Activated CD8-positive, alpha-beta memory T cell treated with anti-CD3 and anti-CD28 coated beads, Interleukin-2, amount 10 ng/mL, durations not matched to agents 7 days and 5 days (primary cell): ENCODE measurements around the gene ZNF213. TPM values are rescaled to one million over a fixed set of nuclear protein-coding genes. Genes with fewer than 3 reads are reported as not detected.

Experiments used
- ATAC-seq: fragments of 150-1000 bp; cut with Tn5 transposase; one replicate; pipeline ENCODE4 v1.10.0; 2021; ENCODE audit warnings: moderate library complexity
- CTCF ChIA-PET: fragments of 350-600 bp; sonication (Branson Sonifier 250); formaldehyde crosslinking; loops from one replicate; lab custom pipeline; 2021; ENCODE audit warnings: antibody characterized with exemption; lab: Charles Lee
- DNase-seq: peaks from one replicate; pipeline ENCODE4 v3.0.0-alpha.2; 2020
- H3K27ac Mint-ChIP-seq: one replicate; pipeline ENCODE4 v1.8.0; 2021; ENCODE audit warnings: mild to moderate bottlenecking, mixed read lengths
- H3K27me3 Mint-ChIP-seq: one replicate; pipeline ENCODE4 v1.8.0; 2021; ENCODE audit warnings: mixed read lengths
- H3K36me3 Mint-ChIP-seq: one replicate; pipeline ENCODE4 v1.8.0; 2021; ENCODE audit warnings: mild to moderate bottlenecking, mixed read lengths
- H3K4me1 Mint-ChIP-seq: one replicate; pipeline ENCODE4 v1.8.0; 2021; ENCODE audit warnings: mixed read lengths
- H3K4me3 Mint-ChIP-seq: one replicate; pipeline ENCODE4 v1.8.0; 2021; ENCODE audit warnings: mild to moderate bottlenecking, moderate library complexity, mixed read lengths
- H3K9me3 Mint-ChIP-seq: one replicate; pipeline ENCODE4 v1.8.0; 2022; ENCODE audit warnings: low read depth, mixed read lengths
- total RNA-seq, 2 experiments: library from RNA; stranded (reverse); gene quantifications; one replicate each; pipeline ENCODE4 v1.2.3, GENCODE V29; 2021

Gene ZNF213
- total RNA-seq, 2 experiments from 2014 or later, result 10.6 to 12.3 TPM

DNA sequence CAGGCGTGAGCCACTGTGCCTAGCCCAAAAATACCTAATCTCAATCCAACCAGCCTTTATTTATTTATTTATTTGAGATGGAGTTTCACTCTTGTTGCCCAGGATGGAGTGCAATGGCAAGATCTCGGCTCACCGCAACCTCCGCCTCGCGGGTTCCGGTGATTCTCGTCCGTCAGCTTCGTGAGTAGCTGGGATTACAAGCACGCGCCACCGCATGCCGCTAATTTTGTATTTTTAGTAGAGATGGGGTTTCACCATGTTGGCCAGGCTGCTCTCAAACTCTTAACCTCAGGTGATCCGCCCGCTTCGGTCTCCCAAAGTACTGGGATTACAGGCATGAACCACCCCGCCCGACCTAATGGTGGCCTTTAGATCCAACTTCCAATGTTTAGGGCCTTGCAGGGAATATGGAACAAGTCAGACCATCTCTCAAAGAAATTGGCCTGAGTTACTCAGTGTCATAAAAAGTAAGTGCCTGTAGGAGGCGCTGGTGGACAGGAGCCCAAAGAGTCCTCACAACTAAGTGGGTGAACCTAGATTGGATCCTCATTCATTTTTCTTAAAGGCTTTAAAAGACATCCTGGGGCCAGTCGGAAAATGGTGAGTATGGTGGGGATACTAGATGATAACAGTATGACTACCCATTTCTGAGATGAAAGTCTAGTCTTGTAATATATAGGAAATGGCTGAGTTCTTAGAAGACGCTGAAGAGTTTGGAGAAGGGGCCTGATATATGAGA is 40.4 kb upstream of the ZNF213 start:
- H3K4me3 Mint-ChIP-seq, result no peak overlapping the region
- CTCF ChIA-PET, result interaction anchor here (0.7 to 21.7 kb wide), 9 partner anchors 10 to 74 kb away, joined by 3 to 400 read pairs (median 8); partner anchors contain the start of genes TNFRSF12A and ZNF213
- ATAC-seq (peak; percentile 26), DNase-seq (peak; percentile 73)
- peaks cover 46% of the 10 kb centered on the region for H3K4me1 Mint-ChIP-seq
- peak overlapping the region; percentile 69 for H3K27ac Mint-ChIP-seq
- H3K36me3 Mint-ChIP-seq, result no peaks in the 10 kb centered on the region
- no peaks in the 10 kb centered on the region for H3K9me3 Mint-ChIP-seq
- no peaks in the 10 kb centered on the region for H3K27me3 Mint-ChIP-seq

DNA sequence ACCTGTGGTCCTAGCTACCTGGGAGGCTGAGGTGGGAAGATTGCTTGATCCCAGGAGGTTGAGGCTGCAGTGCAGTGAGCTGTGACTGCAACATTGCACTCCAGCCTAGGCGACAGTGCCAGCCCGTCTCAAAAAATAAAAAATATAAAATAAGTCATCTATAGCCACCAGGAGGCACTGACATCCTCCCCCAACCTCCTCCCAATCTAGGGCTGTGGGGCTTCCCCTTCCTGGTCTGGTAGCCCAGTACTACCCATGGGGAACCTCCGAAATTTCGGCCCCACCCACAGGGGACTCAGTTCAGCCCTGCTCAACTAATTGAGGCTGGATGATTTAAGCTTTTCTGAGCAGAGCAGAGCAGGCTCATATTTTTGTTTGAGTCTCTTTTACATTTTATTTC is 39.0 kb upstream of the ZNF213 start:
- Mint-ChIP-seq H3K4me1 (peaks cover 54% of the 10 kb centered on the region), H3K36me3 (no peaks in the 10 kb centered on the region), H3K9me3 (no peaks in the 10 kb centered on the region), H3K4me3 (no peak overlapping the region), H3K27me3 (no peaks in the 10 kb centered on the region), H3K27ac (peak overlapping the region; percentile 65)
- DNase-seq (peak; percentile 89), ATAC-seq (peak; percentile 72)
- CTCF ChIA-PET, result interaction anchor here (0.6 to 21.7 kb wide), 17 partner anchors 8 to 75 kb away, joined by 3 to 400 read pairs (median 5); partner anchors contain the start of genes IL32 and ZNF213

DNA sequence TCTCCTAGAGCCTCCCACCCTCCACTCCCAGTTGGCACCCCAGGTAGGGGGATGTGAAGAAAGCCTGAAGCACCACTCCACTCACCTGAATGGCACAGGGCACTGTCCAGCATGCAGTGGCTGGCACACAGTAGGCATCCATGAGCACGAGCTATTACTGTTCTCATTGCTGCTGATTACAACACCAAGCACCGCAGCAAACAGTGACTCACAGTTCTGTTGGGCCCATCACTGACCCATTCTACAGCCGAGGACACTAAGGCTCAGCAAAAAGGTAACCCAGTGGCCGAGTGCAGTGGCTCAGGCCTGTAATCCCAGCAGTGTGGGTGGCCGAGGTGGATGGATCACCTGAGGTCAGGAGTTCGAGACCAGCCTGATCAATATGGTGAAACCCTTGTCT is 38.5 kb upstream of the ZNF213 start:
- Mint-ChIP-seq H3K4me1 (peaks cover 54% of the 10 kb centered on the region), H3K36me3 (no peaks in the 10 kb centered on the region), H3K27ac (no peak overlapping the region), H3K9me3 (no peaks in the 10 kb centered on the region), H3K27me3 (no peaks in the 10 kb centered on the region), H3K4me3 (no peak overlapping the region)
- CTCF ChIA-PET, result interaction anchor here (0.8 to 21.7 kb wide), 12 partner anchors 9 to 74 kb away, joined by 3 to 400 read pairs (median 6); partner anchors contain the start of gene ZNF213
- ATAC-seq (no peak), DNase-seq (no peak)

DNA sequence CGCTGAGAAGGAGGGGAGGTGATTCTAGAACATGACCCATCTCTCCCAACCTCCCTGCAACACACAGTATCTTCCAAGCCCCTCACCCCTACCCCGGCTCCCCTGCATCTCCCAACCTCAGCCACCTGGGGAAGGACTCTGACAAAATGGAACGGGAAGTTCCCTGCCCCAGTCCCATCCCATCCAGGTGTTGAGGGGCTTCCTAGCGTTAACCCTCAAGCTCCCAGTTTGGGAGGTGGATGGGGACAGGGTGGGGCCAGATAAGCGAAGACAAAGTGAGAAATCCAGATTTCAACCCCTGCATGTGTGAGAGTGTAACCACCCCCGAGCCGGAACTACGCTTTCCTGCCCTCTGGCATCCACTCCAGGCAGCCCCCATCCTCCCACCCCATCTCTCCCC is 37.6 kb upstream of the ZNF213 start:
- Mint-ChIP-seq H3K4me3 (no peak overlapping the region), H3K4me1 (peaks cover 59% of the 10 kb centered on the region), H3K27me3 (no peaks in the 10 kb centered on the region), H3K9me3 (no peaks in the 10 kb centered on the region), H3K27ac (no peak overlapping the region), H3K36me3 (no peaks in the 10 kb centered on the region)
- CTCF ChIA-PET, result interaction anchor here (0.7 to 21.7 kb wide), 9 partner anchors 9 to 67 kb away, joined by 3 to 400 read pairs (median 22); partner anchors contain the start of gene ZNF213
- DNase-seq (no peak), ATAC-seq (no peak)

DNA sequence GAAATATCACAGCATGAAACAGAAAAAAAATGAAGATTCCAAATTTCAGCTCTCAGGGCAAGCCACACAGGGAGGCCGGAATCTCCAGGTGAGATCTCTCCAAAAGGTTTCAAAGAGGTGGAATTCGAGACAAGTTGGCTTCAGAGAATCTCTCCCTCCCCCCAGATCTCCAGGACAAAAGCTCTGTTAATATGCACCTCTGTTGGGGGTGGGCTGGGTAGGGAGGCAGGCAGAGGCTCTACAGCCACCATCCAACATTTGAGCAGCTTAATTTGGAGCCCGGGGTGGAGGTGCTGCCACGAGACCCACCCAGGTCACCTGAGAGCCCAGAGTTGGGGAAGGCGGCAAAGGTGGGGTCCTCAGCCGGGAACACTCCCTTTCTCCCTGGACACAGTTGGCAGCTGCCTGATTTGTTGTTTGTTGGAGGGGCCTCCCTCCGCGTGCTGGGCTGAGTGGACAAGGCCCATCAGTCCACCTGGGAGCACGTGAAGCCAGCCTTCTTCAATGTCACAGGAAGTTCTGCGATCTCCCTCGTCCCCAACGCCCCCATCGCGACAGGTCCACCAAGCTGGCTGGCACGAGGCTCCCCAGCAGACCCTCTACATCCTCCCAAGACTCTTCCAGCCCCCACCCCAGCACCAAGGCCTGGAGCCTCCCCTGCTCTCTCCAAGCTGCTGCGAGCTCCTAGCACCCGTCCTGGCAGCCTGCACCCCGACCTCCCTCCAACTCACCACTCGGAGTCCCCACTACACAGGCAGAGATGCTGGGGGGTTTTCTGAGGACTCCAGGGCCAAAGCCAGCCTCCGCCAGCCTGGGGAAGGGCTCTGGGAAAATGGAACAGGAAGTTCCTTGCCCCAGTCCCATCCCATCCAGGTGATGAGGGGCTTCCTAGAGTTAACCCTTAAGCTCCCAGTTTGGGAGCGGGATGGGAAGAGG is 36.1 kb upstream of the ZNF213 start, which contains the start of gene ZSCAN10:
Gene ZSCAN10, minus strand, starts transcription at position 836 of the 936 bp plus-strand sequence. CDS start 6,357 bp downstream, outside the sequence.
- Mint-ChIP-seq H3K36me3 (no peaks in the 10 kb centered on the region), H3K4me3 (peak within 1 kb of the TSS; percentile 74), H3K27ac (peak within 1 kb of the TSS; percentile 80), H3K27me3 (no peaks in the 10 kb centered on the region), H3K4me1 (peaks cover 60% of the 10 kb centered on the region), H3K9me3 (no peaks in the 10 kb centered on the region)
- ATAC-seq, result no peak
- CTCF ChIA-PET, result interaction anchor here (0.8 to 21.7 kb wide), 11 partner anchors 11 to 69 kb away, joined by 3 to 400 read pairs (median 6); partner anchors contain the start of genes IL32 and ZNF213
- DNase-seq, result no peak

DNA sequence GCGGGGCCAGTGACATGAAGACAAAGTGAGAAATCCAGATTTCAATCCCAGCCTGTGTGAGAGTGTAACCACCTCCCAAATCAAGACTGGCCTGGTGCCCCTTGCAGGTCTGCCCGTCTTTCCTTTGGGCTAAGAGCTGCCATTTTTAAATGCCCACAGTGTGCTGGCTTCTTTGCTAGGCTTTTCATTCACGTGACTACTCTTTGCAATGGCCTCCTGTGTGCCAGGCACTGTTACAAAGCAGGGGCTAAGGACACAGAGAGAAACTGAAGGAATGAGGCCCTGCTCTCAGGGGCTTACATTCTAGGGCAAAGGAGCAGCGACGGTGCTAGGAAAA is 35.5 kb upstream of the ZNF213 start:
- Mint-ChIP-seq H3K27me3 (no peaks in the 10 kb centered on the region), H3K4me1 (peaks cover 57% of the 10 kb centered on the region), H3K36me3 (no peaks in the 10 kb centered on the region), H3K4me3 (no peak overlapping the region), H3K27ac (no peak overlapping the region), H3K9me3 (no peaks in the 10 kb centered on the region)
- no peak for DNase-seq
- CTCF ChIA-PET, result interaction anchor here (0.8 to 21.7 kb wide), 7 partner anchors 12 to 69 kb away, joined by 3 to 400 read pairs (median 18); partner anchors contain the start of genes IL32 and ZNF213
- ATAC-seq, result no peak

DNA sequence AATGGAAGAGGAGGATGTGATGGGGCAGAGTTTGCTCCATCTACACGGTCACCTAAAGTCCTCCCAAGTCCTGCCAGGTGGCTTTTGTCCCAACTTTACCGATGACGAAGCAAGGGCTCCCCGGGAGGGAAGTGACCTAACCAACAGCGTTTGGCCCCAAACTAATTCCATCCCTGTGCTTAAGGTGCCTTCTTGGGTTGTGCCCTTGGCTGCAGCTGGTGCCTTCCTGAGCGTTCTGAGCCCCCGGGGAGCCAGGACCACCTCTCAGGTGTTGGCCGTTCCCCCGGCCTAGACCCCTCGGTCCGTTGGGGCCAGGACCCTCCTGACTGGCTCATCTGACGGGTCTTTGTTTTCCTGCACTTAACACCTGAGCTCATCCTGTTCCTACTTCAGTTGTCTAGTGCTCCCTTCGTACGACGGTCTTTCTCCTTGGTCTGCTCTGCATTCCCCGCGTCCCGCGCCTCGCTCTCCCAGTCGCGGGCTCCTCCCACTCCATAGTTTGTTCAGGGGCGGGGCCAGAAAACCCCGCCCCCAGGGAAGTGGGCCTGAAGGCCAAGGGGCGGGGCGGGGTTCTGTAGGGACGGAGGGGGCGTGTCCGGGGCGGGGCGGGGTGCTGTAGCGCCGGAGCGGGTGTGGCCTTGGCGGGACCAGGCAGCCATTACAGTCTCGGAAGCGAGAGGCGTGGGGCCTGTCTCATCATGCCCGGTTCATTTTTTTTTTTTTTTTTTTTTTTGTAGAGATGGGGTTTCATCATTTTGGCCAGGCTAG is 34.9 kb upstream of the ZNF213 start:
- Mint-ChIP-seq H3K9me3 (no peaks in the 10 kb centered on the region), H3K4me1 (peaks cover 51% of the 10 kb centered on the region), H3K4me3 (peak overlapping the region; percentile 74), H3K27me3 (no peaks in the 10 kb centered on the region), H3K27ac (peak overlapping the region; percentile 80), H3K36me3 (no peaks in the 10 kb centered on the region)
- DNase-seq (peak; percentile 97), ATAC-seq (peak; percentile 93)
- CTCF ChIA-PET, result interaction anchor here (0.8 to 21.7 kb wide), 9 partner anchors 7 to 70 kb away, joined by 3 to 400 read pairs (median 18); partner anchors contain the start of genes IL32 and ZNF213

DNA sequence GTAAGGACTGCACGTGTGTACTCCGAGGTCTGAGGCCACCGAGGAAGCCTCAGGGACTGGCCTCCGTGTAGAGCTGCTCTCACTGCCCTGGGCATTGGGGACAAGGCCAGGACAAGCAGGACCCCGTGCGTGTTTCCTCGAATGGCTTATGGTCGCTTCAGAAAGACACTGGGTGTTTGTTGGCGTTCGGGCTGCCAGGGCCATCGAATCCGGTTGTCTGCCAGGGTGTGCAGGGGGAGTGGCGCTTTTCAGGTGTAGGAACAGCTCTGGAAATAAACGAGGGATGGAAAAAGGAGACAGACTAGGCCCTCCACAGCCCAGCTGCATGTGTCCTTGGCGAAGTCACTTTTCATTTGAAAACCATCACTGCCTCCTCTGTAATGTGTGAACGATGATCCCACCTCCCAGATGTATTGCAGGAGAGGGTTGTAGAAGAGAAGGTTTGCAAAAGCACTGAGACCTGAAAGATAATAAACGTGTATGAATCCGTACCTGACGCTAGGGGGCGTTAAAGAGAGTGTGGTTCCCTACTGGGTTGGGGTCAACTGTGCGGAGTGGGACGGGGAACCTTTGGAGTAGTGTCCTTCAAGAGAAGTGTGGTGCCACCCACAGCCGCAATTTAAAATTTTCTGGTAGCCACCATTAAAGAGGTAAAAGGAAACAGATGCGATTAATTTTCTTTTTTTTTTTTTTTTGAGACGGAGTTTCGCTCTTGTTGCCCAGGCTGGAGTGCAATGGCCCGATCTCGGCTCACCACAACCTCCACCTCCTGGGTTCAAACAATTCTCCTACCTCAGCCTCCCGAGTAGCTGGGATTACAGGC is 33.6 kb upstream of the ZNF213 start:
- Mint-ChIP-seq H3K27me3 (no peaks in the 10 kb centered on the region), H3K9me3 (no peaks in the 10 kb centered on the region), H3K36me3 (no peaks in the 10 kb centered on the region), H3K4me3 (peak overlapping the region; percentile 50), H3K4me1 (peaks cover 48% of the 10 kb centered on the region), H3K27ac (peak overlapping the region; percentile 79)
- no peak for ATAC-seq
- CTCF ChIA-PET, result interaction anchor here (0.6 to 21.7 kb wide), 17 partner anchors 8 to 71 kb away, joined by 3 to 400 read pairs (median 4); partner anchors contain the start of genes IL32 and ZNF213
- peak; percentile 64 for DNase-seq

DNA sequence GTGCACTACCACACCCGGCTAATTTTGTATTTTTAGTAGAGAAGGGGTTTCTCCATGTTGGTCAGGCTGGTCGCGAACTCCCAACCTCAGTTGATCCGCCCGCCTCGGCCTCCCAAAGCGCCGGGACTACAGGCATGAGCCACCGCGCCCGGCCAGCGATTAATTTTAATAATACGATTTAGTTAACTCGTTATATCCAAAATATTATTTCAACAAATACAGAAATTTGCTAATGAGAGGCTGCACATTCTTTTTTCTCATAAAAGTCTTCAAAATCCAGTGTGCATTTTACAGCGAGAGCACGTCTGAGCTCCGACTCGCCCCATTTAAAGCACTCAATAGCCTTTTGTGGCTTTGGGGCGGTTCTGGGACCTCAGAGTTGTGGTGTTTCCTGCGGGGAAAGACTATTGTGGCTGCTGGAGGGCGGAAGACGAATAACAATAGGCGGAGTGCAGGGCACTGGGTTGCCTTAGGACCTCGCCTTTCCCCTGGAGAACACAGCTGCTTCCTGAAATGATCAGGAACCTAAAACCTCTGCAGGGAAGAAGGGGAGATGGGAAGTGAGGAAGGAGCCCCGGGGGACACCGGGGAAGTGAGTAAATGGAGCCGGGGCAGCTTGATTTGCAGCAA is 32.9 kb upstream of the ZNF213 start:
- CTCF ChIA-PET, result interaction anchor here (0.9 to 21.7 kb wide), 12 partner anchors 9 to 64 kb away, joined by 3 to 400 read pairs (median 6); partner anchors contain the start of genes IL32 and ZNF213
- ATAC-seq, result no peak
- no peak for DNase-seq
- H3K4me1 Mint-ChIP-seq, result peaks cover 44% of the 10 kb centered on the region
- no peaks in the 10 kb centered on the region for H3K9me3 Mint-ChIP-seq
- H3K27me3 Mint-ChIP-seq, result no peaks in the 10 kb centered on the region
- H3K4me3 Mint-ChIP-seq, result peak overlapping the region; percentile 6
- H3K27ac Mint-ChIP-seq, result peak overlapping the region; percentile 32
- H3K36me3 Mint-ChIP-seq, result no peaks in the 10 kb centered on the region

DNA sequence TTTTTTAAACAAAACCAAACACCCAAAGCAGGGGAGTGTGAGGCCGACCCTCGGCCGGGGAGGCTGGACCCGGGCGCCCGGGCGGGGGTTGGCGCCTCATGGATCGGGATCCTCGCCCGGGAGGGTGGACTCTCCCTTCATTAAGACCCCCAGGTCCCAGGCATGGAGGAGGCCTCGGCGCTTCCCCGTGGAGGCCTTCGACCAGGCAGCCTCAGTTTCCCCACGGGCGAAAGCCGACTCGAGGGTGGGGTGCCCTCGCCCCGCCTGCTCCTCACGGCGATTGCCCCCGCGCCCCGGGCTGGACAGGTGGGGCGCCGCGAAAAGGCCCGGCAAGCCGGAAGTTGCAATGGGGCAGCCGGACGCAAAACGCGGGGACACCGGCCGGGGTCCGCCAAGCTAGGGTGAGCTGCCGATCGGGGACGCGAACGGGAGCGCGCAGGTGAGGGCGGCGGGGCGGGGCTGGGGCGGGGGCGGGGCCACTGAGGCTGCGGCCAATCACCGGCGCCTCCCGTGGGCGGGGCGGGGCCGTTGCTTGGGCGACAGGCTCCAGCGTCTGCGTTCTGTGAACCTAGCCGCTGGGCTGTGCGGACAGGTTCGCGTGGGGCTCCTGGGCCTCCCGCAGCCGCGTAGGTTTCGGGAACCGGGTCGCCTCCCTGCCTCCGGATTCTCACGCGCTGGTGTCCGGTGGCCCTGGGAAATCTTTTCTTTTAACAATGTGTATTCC is 28.5 kb upstream of the ZNF213 start:
- peaks cover 18% of the 10 kb centered on the region for H3K4me1 Mint-ChIP-seq
- peaks cover 3% of the 10 kb centered on the region for H3K27me3 Mint-ChIP-seq
- H3K36me3 Mint-ChIP-seq, result no peaks in the 10 kb centered on the region
- CTCF ChIA-PET, result interaction anchor here (0.9 to 21.7 kb wide), 9 partner anchors 10 to 83 kb away, joined by 3 to 400 read pairs (median 8); partner anchors contain the start of genes HCFC1R1, THOC6 and ZNF213
- H3K4me3 Mint-ChIP-seq, result peak overlapping the region; percentile 70
- H3K9me3 Mint-ChIP-seq, result no peaks in the 10 kb centered on the region
- DNase-seq (peak; percentile 97), ATAC-seq (peak; percentile 95)
- peak overlapping the region; percentile 91 for H3K27ac Mint-ChIP-seq
